Measurements from ENCODE around the gene EPHA3. TPM values are rescaled to one million over a fixed set of nuclear protein-coding genes. Genes with fewer than 3 reads are reported as not detected.

The EPHA3 gene
- polyA plus RNA-seq, 2 donors: 0.18 to 0.38 TPM

DNA sequence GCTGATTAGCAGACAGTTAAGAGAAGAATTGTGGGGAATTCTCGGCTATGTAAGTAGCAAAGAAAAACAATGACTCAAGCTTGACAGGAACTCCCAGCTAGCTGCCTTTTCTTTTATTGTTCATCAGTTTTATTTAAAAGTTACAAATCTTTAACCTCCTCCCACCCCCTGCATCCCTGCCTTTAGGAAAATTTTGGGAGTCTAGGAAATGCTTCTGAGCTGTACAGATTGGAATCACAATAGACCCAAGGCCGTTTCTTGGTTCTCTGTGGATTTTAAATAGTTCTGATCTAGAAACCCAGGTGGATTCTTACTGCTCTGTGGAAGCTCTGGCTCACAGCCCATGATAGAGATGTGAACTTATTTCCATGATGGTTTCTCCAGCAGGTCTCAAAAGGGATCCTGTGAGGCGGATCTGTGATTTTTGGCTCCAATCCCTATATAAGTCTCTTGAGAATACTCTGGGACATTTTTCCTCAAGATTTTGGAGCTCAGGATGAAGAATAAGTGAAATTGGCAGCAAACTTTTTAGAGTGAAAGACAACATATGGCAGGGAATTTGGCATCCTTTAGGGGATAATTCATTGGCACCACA, 312.3 kb downstream of the EPHA3 start:
- Histone ChIP-seq H3K27ac (ENCODE audit: low read depth in 2 of 2, low read length in 1 of 2) (no peak overlapping the region), H3K9me3 (ENCODE audit: control insufficient read depth in 2 of 2, insufficient read depth in 1 of 2, low read depth in 1 of 2, low read length in 1 of 2) (no peaks in the 10 kb centered on the region), H3K4me1 (ENCODE audit: control insufficient read depth in 2 of 2, insufficient read depth in 2 of 2, low read length in 1 of 2) (no peaks in the 10 kb centered on the region), H3K4me3 (ENCODE audit: low read depth in 1 of 2, low read length in 2 of 2) (no peak overlapping the region), H3K36me3 (ENCODE audit: control insufficient read depth in 2 of 2, insufficient read depth in 2 of 2, low read length in 1 of 2) (no peaks in the 10 kb centered on the region), H3K27me3 (ENCODE audit: control insufficient read depth in 1 of 2, insufficient read depth in 2 of 2, low read length in 2 of 2) (no peaks in the 10 kb centered on the region)
- 54 to 64% methylated on average over 3 of the region's 3 CpGs for WGBS, 2 donors

DNA sequence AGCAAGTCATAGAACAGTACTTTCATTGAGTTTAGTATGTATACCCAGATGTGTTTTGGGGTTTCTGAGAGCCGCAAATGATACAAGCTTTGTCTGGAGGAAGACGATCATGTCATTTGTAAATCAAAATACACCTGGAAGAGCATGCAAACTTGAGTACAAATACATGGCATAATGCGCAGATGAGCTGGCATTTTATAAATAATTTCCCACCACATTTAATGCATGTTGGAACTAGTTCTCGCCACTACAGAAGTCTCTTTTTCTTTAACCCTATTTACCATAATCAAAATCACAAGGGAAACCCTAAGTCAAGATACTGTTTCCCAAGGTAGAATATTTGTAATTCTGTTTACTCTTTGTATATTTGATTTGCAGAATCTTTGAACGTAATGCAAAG, 318.6 kb downstream of the EPHA3 start:
- 65 to 84% methylated on average over 5 of the region's 5 CpGs for WGBS, 2 donors

DNA sequence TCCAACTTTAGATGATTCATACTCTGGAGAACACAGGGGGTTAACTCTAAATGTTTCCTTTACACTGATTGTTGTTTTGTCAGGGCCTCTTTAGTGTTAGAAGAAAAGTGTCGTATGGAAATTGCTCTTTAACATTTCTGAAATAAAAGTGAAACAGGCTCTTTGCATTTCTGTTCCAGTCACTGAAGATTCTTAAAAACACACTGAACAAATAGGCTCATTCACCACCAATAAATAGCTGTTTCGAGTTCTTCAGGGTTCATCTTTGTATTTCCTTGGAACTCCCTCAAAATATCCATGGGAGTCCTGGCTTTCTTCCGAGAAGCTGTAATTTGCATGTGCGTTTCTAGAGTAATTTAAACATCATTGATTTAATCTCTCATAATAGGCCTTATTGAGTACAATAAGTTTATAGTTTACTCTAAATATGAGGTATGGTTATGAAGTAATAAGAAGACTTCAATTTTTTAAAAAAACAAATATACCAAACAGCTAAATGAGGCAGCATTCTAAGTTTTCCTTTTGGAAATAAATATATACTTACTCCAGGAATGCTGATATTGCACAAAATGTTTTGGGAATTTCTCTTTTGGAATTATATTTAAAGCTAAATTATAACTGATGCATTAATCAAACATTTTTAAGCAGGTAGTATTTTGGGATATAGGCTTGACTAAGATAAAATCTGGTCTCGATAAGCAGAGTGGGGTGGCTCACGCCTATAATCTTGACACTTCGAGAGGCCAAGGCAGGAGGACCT, 327.4 kb downstream of the EPHA3 start:
- H3K27ac ChIP-seq (ENCODE audit: low read depth in 2 of 2, low read length in 1 of 2): no peak overlapping the region
- no peak overlapping the region for H3K4me3 ChIP-seq (ENCODE audit: low read depth in 1 of 2, low read length in 2 of 2)
- H3K4me1 ChIP-seq (ENCODE audit: control insufficient read depth in 2 of 2, insufficient read depth in 2 of 2, low read length in 1 of 2): no peaks in the 10 kb centered on the region
- 73 to 81% methylated on average over 7 of the region's 7 CpGs for WGBS, 2 donors
- H3K36me3 ChIP-seq (ENCODE audit: control insufficient read depth in 2 of 2, insufficient read depth in 2 of 2, low read length in 1 of 2): no peaks in the 10 kb centered on the region
- H3K9me3 ChIP-seq (ENCODE audit: control insufficient read depth in 2 of 2, insufficient read depth in 1 of 2, low read depth in 1 of 2, low read length in 1 of 2): no peaks in the 10 kb centered on the region
- H3K27me3 ChIP-seq (ENCODE audit: control insufficient read depth in 1 of 2, insufficient read depth in 2 of 2, low read length in 2 of 2): no peaks in the 10 kb centered on the region

More for the DNA sequence above, 318.6 kb downstream of the EPHA3 start:
- no peaks in the 10 kb centered on the region for H3K36me3 ChIP-seq (ENCODE audit: control insufficient read depth in 2 of 2, insufficient read depth in 2 of 2, low read length in 1 of 2)
- H3K27me3 ChIP-seq (ENCODE audit: control insufficient read depth in 1 of 2, insufficient read depth in 2 of 2, low read length in 2 of 2): no peaks in the 10 kb centered on the region
- H3K4me1 ChIP-seq (ENCODE audit: control insufficient read depth in 2 of 2, insufficient read depth in 2 of 2, low read length in 1 of 2): no peaks in the 10 kb centered on the region
- H3K27ac ChIP-seq (ENCODE audit: low read depth in 2 of 2, low read length in 1 of 2): no peak overlapping the region
- H3K9me3 ChIP-seq (ENCODE audit: control insufficient read depth in 2 of 2, insufficient read depth in 1 of 2, low read depth in 1 of 2, low read length in 1 of 2): no peaks in the 10 kb centered on the region
- no peak overlapping the region for H3K4me3 ChIP-seq (ENCODE audit: low read depth in 1 of 2, low read length in 2 of 2)

DNA sequence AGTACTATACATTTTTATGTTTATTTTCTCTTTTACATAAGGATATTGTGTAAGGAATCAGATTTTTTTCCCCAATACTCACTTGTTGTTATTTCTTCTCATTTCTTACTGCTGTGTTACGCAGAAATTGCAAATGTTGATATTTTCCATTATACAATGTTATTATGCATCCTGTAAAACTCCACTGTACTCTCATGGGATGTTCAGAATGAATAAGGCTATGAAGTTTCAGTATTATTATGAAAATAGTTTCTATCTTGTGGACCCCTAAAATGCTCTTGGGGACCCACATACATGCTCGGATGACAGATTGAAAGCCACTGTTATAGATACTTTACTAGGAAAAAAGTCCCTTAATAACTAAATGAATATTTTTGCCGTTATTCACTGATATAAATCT, 329.4 kb downstream of the EPHA3 start:
- Histone ChIP-seq H3K9me3 (ENCODE audit: control insufficient read depth in 2 of 2, insufficient read depth in 1 of 2, low read depth in 1 of 2, low read length in 1 of 2) (no peaks in the 10 kb centered on the region), H3K27ac (ENCODE audit: low read depth in 2 of 2, low read length in 1 of 2) (no peak overlapping the region), H3K4me3 (ENCODE audit: low read depth in 1 of 2, low read length in 2 of 2) (no peak overlapping the region), H3K36me3 (ENCODE audit: control insufficient read depth in 2 of 2, insufficient read depth in 2 of 2, low read length in 1 of 2) (no peaks in the 10 kb centered on the region), H3K27me3 (ENCODE audit: control insufficient read depth in 1 of 2, insufficient read depth in 2 of 2, low read length in 2 of 2) (no peaks in the 10 kb centered on the region), H3K4me1 (ENCODE audit: control insufficient read depth in 2 of 2, insufficient read depth in 2 of 2, low read length in 1 of 2) (no peaks in the 10 kb centered on the region)
- WGBS, 2 donors: 82 to 85% methylated on average over 3 of the region's 3 CpGs

DNA sequence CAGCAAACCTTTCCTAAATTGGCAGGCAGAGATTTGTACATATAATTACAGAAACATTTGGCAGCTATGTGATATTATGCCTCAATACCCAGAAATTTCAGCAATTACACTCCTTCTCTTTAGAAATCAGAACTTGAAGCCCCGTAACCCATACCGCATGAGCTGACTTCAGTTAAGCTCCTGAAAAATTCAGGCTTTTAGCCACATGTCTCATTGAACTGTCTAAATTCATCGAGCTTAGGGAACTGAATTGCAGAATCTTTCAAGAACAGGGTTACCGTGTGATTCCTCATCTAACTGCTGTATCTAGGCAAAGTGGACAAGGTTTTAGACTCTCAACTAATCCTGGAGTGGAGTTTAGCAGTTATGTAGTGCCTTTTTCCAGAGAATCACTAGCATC, 333.0 kb downstream of the EPHA3 start:
- Histone ChIP-seq H3K9me3 (ENCODE audit: control insufficient read depth in 2 of 2, insufficient read depth in 1 of 2, low read depth in 1 of 2, low read length in 1 of 2) (no peaks in the 10 kb centered on the region), H3K36me3 (ENCODE audit: control insufficient read depth in 2 of 2, insufficient read depth in 2 of 2, low read length in 1 of 2) (no peaks in the 10 kb centered on the region), H3K27me3 (ENCODE audit: control insufficient read depth in 1 of 2, insufficient read depth in 2 of 2, low read length in 2 of 2) (no peaks in the 10 kb centered on the region), H3K27ac (ENCODE audit: low read depth in 2 of 2, low read length in 1 of 2) (no peak overlapping the region), H3K4me3 (ENCODE audit: low read depth in 1 of 2, low read length in 2 of 2) (no peak overlapping the region), H3K4me1 (ENCODE audit: control insufficient read depth in 2 of 2, insufficient read depth in 2 of 2, low read length in 1 of 2) (no peaks in the 10 kb centered on the region)
- 87 to 91% methylated on average over 4 of the region's 4 CpGs for WGBS, 2 donors

DNA sequence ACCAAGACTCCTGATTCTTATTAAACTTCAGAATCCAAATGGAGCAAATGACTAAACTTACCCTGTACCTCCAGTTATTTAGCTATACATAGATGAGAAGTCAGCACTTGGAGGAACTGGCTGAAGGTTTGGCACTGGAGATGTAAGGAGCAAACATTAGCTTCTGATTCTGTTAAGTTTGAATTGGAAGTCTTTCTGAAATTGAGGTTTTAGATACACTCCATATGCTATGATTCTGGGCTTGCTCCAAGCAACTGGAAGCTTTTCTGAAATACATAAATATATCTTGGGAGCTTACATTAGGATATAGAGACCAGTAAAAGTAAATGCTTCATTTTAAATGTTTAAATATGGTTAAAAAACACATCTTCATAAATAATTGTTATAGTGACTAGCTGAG, 333.7 kb downstream of the EPHA3 start:
- H3K36me3 ChIP-seq (ENCODE audit: control insufficient read depth in 2 of 2, insufficient read depth in 2 of 2, low read length in 1 of 2): no peaks in the 10 kb centered on the region
- no peaks in the 10 kb centered on the region for H3K9me3 ChIP-seq (ENCODE audit: control insufficient read depth in 2 of 2, insufficient read depth in 1 of 2, low read depth in 1 of 2, low read length in 1 of 2)
- no peak overlapping the region for H3K4me3 ChIP-seq (ENCODE audit: low read depth in 1 of 2, low read length in 2 of 2)
- no peaks in the 10 kb centered on the region for H3K4me1 ChIP-seq (ENCODE audit: control insufficient read depth in 2 of 2, insufficient read depth in 2 of 2, low read length in 1 of 2)
- H3K27me3 ChIP-seq (ENCODE audit: control insufficient read depth in 1 of 2, insufficient read depth in 2 of 2, low read length in 2 of 2): no peaks in the 10 kb centered on the region
- H3K27ac ChIP-seq (ENCODE audit: low read depth in 2 of 2, low read length in 1 of 2): no peak overlapping the region

DNA sequence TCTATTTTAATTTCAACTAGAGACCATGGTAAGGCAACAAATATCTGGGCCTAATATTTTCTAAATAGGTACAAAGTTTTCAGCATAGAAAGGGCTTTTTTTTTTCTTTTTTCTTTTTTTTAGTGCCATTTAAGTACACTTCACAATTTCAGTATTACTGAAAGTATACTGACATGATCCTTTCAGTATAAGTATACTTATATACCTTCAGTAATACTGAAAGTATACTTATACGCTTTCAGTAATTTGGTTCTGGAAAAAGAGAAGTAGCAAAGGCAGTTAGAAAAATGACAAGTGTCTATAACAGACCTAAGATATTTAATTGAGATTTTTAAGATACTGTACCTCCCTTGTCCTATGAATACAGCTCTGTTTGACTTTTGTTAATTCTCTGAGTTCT, 339.2 kb downstream of the EPHA3 start:
- WGBS, 2 donors: 90 to 93% methylated on average over 1 of the region's 1 CpG
- Histone ChIP-seq H3K36me3 (ENCODE audit: control insufficient read depth in 2 of 2, insufficient read depth in 2 of 2, low read length in 1 of 2) (no peaks in the 10 kb centered on the region), H3K4me3 (ENCODE audit: low read depth in 1 of 2, low read length in 2 of 2) (no peak overlapping the region), H3K4me1 (ENCODE audit: control insufficient read depth in 2 of 2, insufficient read depth in 2 of 2, low read length in 1 of 2) (no peaks in the 10 kb centered on the region), H3K9me3 (ENCODE audit: control insufficient read depth in 2 of 2, insufficient read depth in 1 of 2, low read depth in 1 of 2, low read length in 1 of 2) (no peaks in the 10 kb centered on the region), H3K27me3 (ENCODE audit: control insufficient read depth in 1 of 2, insufficient read depth in 2 of 2, low read length in 2 of 2) (no peaks in the 10 kb centered on the region), H3K27ac (ENCODE audit: low read depth in 2 of 2, low read length in 1 of 2) (no peak overlapping the region)

DNA sequence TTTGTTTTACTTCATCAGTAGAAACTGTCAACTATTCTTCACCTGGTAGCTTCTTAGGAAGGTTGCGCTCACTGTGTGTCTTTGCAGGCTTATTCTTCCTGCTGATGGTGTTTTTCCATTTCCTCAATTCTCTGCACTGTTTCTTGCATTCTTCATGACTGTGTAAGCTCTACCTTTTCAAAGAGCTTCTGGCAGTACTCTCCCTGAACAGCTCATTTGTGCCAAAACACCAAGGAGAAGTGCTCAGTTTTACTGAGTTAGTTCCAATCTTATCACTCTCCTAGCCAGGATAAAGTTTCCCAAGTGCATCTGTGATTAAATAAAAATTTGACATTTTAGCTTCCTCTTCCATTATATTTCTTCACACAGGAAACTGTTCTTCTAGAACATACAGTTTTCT, 339.8 kb downstream of the EPHA3 start:
- Histone ChIP-seq H3K36me3 (ENCODE audit: control insufficient read depth in 2 of 2, insufficient read depth in 2 of 2, low read length in 1 of 2) (no peaks in the 10 kb centered on the region), H3K27ac (ENCODE audit: low read depth in 2 of 2, low read length in 1 of 2) (no peak overlapping the region), H3K4me3 (ENCODE audit: low read depth in 1 of 2, low read length in 2 of 2) (no peak overlapping the region), H3K27me3 (ENCODE audit: control insufficient read depth in 1 of 2, insufficient read depth in 2 of 2, low read length in 2 of 2) (no peaks in the 10 kb centered on the region), H3K4me1 (ENCODE audit: control insufficient read depth in 2 of 2, insufficient read depth in 2 of 2, low read length in 1 of 2) (no peaks in the 10 kb centered on the region), H3K9me3 (ENCODE audit: control insufficient read depth in 2 of 2, insufficient read depth in 1 of 2, low read depth in 1 of 2, low read length in 1 of 2) (no peaks in the 10 kb centered on the region)
- 41 to 90% methylated on average over 1 of the region's 1 CpG for WGBS, 2 donors

DNA sequence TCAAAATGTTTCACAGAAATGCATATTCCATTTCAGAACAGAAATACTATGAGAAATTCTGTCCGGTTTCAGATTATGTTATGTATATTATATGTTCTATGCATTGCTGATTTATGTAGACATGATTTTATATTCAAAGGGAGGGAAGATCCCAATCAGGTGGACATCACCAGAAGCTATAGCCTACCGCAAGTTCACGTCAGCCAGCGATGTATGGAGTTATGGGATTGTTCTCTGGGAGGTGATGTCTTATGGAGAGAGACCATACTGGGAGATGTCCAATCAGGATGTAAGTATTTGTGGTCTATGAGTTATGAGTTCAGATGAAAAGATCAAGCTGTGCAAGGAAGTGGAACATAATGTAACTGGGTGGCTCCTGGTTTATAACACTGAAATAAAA, 341.7 kb downstream of the EPHA3 start:
- H3K36me3 ChIP-seq (ENCODE audit: control insufficient read depth in 2 of 2, insufficient read depth in 2 of 2, low read length in 1 of 2): no peaks in the 10 kb centered on the region
- no peaks in the 10 kb centered on the region for H3K27me3 ChIP-seq (ENCODE audit: control insufficient read depth in 1 of 2, insufficient read depth in 2 of 2, low read length in 2 of 2)
- H3K4me1 ChIP-seq (ENCODE audit: control insufficient read depth in 2 of 2, insufficient read depth in 2 of 2, low read length in 1 of 2): no peaks in the 10 kb centered on the region
- H3K27ac ChIP-seq (ENCODE audit: low read depth in 2 of 2, low read length in 1 of 2): no peak overlapping the region
- H3K4me3 ChIP-seq (ENCODE audit: low read depth in 1 of 2, low read length in 2 of 2): no peak overlapping the region
- no peaks in the 10 kb centered on the region for H3K9me3 ChIP-seq (ENCODE audit: control insufficient read depth in 2 of 2, insufficient read depth in 1 of 2, low read depth in 1 of 2, low read length in 1 of 2)
- 91 to 96% methylated on average over 4 of the region's 4 CpGs for WGBS, 2 donors

DNA sequence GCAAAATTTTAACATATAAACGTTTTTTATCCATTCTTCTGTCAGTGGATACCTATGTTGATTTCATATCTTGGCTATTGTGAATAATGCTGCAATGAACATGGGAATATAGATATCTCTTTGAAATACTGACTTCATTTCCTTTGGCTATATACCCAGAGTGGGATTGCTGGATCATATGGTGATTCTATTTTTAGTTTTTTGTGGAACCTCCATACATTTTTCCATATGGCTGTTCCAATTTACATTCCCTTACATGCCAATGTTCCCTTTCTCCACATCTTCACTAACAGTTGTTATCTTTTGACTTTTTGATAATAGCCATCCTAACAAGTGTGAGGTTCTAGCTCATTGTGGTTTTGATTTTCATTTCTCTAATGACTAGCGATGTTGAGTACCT, 344.6 kb downstream of the EPHA3 start:
- H3K27ac ChIP-seq (ENCODE audit: low read depth in 2 of 2, low read length in 1 of 2): no peak overlapping the region

More for the DNA sequence above, 344.6 kb downstream of the EPHA3 start:
- no peaks in the 10 kb centered on the region for H3K9me3 ChIP-seq (ENCODE audit: control insufficient read depth in 2 of 2, insufficient read depth in 1 of 2, low read depth in 1 of 2, low read length in 1 of 2)
- no peaks in the 10 kb centered on the region for H3K4me1 ChIP-seq (ENCODE audit: control insufficient read depth in 2 of 2, insufficient read depth in 2 of 2, low read length in 1 of 2)
- 67 to 68% methylated on average over 2 of the region's 2 CpGs for WGBS, 2 donors
- no peaks in the 10 kb centered on the region for H3K36me3 ChIP-seq (ENCODE audit: control insufficient read depth in 2 of 2, insufficient read depth in 2 of 2, low read length in 1 of 2)
- no peaks in the 10 kb centered on the region for H3K27me3 ChIP-seq (ENCODE audit: control insufficient read depth in 1 of 2, insufficient read depth in 2 of 2, low read length in 2 of 2)
- H3K4me3 ChIP-seq (ENCODE audit: low read depth in 1 of 2, low read length in 2 of 2): no peak overlapping the region

Measured in esophagus (tissue), 2 donors.